Prostate gland (tissue), 2 donors: ENCODE measurements around the gene CEMIP. TPM values are rescaled to one million over a fixed set of nuclear protein-coding genes. Genes with fewer than 3 reads are reported as not detected.

Experiments
- DNase-seq: peaks from one replicate; pipeline ENCODE4 v3.0.0-alpha.2; 2019; ENCODE audit warnings: low spot score
- H3K27ac ChIP-seq, 2 donors: fragments of 200-600 bp; sonication (generic); 2 replicates each; pipeline ENCODE4 v1.5.1; 2017 to 2019
- H3K27me3 ChIP-seq: fragments of 200-600 bp; sonication (generic); replicated peaks from 2 replicates; pipeline ENCODE4 v1.5.1; 2019; ENCODE audit not compliant: insufficient read depth
- H3K36me3 ChIP-seq, 2 donors: fragments of 200-600 bp; sonication (generic); 1 replicate in 1 of 2; 2 replicates in 1 of 2; pipeline versions ENCODE4 v1.5.1 to v1.8.1; 2017 to 2019
- H3K4me1 ChIP-seq: fragments of 200-600 bp; sonication (generic); replicated peaks from 2 replicates; pipeline ENCODE4 v1.5.1; 2019
- H3K4me3 ChIP-seq, 2 donors: fragments of 200-600 bp; sonication (generic); 2 replicates each; pipeline ENCODE4 v1.5.1; 2017 to 2019
- H3K9me3 ChIP-seq: fragments of 200-600 bp; sonication (generic); 2 replicates; pipeline ENCODE4 v1.5.1; 2017
- CTCF ChIP-seq, 4 experiments: fragments of 200-600 bp in 2 of 4; fragments of 450-650 bp in 2 of 4; sonication (generic) in 2 of 4; IDR thresholded peaks; 1 replicate in 3 of 4; 2 replicates in 1 of 4; pipeline ENCODE4 v1.5.1; 2016 to 2019; ENCODE audit warnings: antibody characterized with exemption in 4 of 4, mild to moderate bottlenecking in 2 of 4, moderate library complexity in 2 of 4
- POLR2A ChIP-seq: fragments of 450-650 bp; IDR thresholded peaks from one replicate; pipeline ENCODE4 v1.6.1; 2016; ENCODE audit warnings: antibody characterized with exemption, mild to moderate bottlenecking
- POLR2AphosphoS5 ChIP-seq: sonication (generic); formaldehyde crosslinking; IDR thresholded peaks from one replicate; pipeline ENCODE4 v1.6.1; 2017; ENCODE audit warnings: antibody characterized with exemption
- WGBS: methylation state at CpG from one replicate; pipeline ENCODE4 v1.1.5; 2018; 5-methylcytosine and 5-hydroxymethylcytosine counted together
- intact Hi-C: fragments of 100-400 bp; cut with DNase I; formaldehyde crosslinking; loops from one replicate; pipeline ENCODE4 v1.14.2; 2022
- total RNA-seq, 2 donors: library from RNA; depleted of rRNA; stranded (reverse); fragments of >200 nt; gene quantifications; one replicate each; pipeline ENCODE4 v1.1.0, GENCODE V29; 2016

CEMIP gene
- total RNA-seq, 2 donors from 2014 or later: 1.6 to 13.5 TPM

- no peaks in the 10 kb centered on the region for H3K36me3 ChIP-seq
- H3K4me1 ChIP-seq: no peaks in the 10 kb centered on the region
- H3K9me3 ChIP-seq: no peaks in the 10 kb centered on the region
- intact Hi-C loops: no loop called here
- no peaks in the 10 kb centered on the region for H3K27me3 ChIP-seq
- 73% methylated on average over 5 of the region's 5 CpGs for WGBS
- peak overlapping the region in 1 of 2 donors; percentile 19 for H3K27ac ChIP-seq
- TF ChIP-seq CTCF (IDR thresholded peaks at IDR 0.05): no peak
- no peak for DNase-seq
- H3K4me3 ChIP-seq: no peak overlapping the region
These were observed 46.4 kb upstream of the CEMIP start for GRCh38 chr15:80732818-80733217.

GRCh38 chr15:80733460-80733859 is 45.7 kb upstream of the CEMIP start:
- intact Hi-C loops: no loop called here
- no peaks in the 10 kb centered on the region for H3K27me3 ChIP-seq
- H3K27ac ChIP-seq: peak overlapping the region in 1 of 2 donors; percentile 19
- 40% methylated on average over 1 of the region's 1 CpG for WGBS
- no peak overlapping the region for H3K4me3 ChIP-seq
- TF ChIP-seq CTCF (IDR thresholded peaks at IDR 0.05) (no peak), POLR2AphosphoS5 (no peak)
- no peak for DNase-seq
- H3K36me3 ChIP-seq: no peaks in the 10 kb centered on the region
- H3K4me1 ChIP-seq: no peaks in the 10 kb centered on the region
- H3K9me3 ChIP-seq: no peaks in the 10 kb centered on the region

GRCh38 chr15:80735344-80735743 is 43.8 kb upstream of the CEMIP start:
- 94% methylated on average over 8 of the region's 8 CpGs for WGBS
- Histone ChIP-seq H3K4me1 (no peaks in the 10 kb centered on the region), H3K27me3 (no peaks in the 10 kb centered on the region), H3K36me3 (no peaks in the 10 kb centered on the region), H3K27ac (no peak overlapping the region), H3K4me3 (no peak overlapping the region), H3K9me3 (no peaks in the 10 kb centered on the region)
- intact Hi-C loops: no loop called here
- TF ChIP-seq POLR2AphosphoS5 (no peak), POLR2A (no peak), CTCF (IDR thresholded peaks at IDR 0.05) (no peak)
- no peak for DNase-seq

GRCh38 chr15:80736560-80736959 is 42.6 kb upstream of the CEMIP start:
- Histone ChIP-seq H3K36me3 (no peaks in the 10 kb centered on the region), H3K4me1 (no peaks in the 10 kb centered on the region), H3K27ac (peak overlapping the region; percentile 4 to 59), H3K27me3 (no peaks in the 10 kb centered on the region), H3K9me3 (no peaks in the 10 kb centered on the region), H3K4me3 (no peak overlapping the region)
- WGBS: 41% methylated on average over 4 of the region's 4 CpGs
- TF ChIP-seq POLR2A: no peak
- TF ChIP-seq POLR2AphosphoS5: peak; percentile 62
- intact Hi-C loops: no loop called here
- peak; percentile 42 for DNase-seq

GRCh38 chr15:80739919-80740318 is 39.3 kb upstream of the CEMIP start:
- Histone ChIP-seq H3K27ac (no peak overlapping the region), H3K4me3 (no peak overlapping the region), H3K36me3 (no peaks in the 10 kb centered on the region), H3K4me1 (peaks cover 5% of the 10 kb centered on the region), H3K27me3 (no peaks in the 10 kb centered on the region), H3K9me3 (no peaks in the 10 kb centered on the region)
- no peak for TF ChIP-seq POLR2AphosphoS5
- no peak for TF ChIP-seq POLR2A
- TF ChIP-seq CTCF (IDR thresholded peaks at IDR 0.05): no peak
- intact Hi-C loops: no loop called here
- no peak for DNase-seq
- 87% methylated on average over 3 of the region's 3 CpGs for WGBS
